Astrocyte (in vitro differentiated cells and primary cell): ENCODE data around the gene ASAP2. TPM values are rescaled to one million over a fixed set of nuclear protein-coding genes. Genes with fewer than 3 reads are reported as not detected.

Source experiments
- DNase-seq: peaks from one replicate; pipeline ENCODE4 v3.0.0-alpha.2; 2010; ENCODE audit warnings: low read depth
- FAIRE-seq: peaks from 2 replicates; lab custom pipeline; 2011; peaks lifted over from hg19 to GRCh38; lab: Jason Lieb, UNC
- H2AFZ ChIP-seq: 2 replicates; pipeline ENCODE4 v1.6.0; 2012; ENCODE audit warnings: low read depth, low read length, inconsistent platforms
- H3K27ac ChIP-seq: 2 replicates; pipeline ENCODE4 v1.5.1; 2011; ENCODE audit warnings: low read depth, low read length, inconsistent platforms
- H3K27me3 ChIP-seq: 2 replicates; pipeline ENCODE4 v1.6.0; 2011; ENCODE audit warnings: low read length, inconsistent platforms; ENCODE audit not compliant: insufficient read depth
- H3K36me3 ChIP-seq: 2 replicates; pipeline ENCODE4 v1.5.1; 2011; ENCODE audit warnings: low read length, inconsistent platforms; ENCODE audit not compliant: insufficient read depth
- H3K4me1 ChIP-seq: 2 replicates; pipeline ENCODE4 v1.5.1; 2011; ENCODE audit warnings: low read length, inconsistent platforms; ENCODE audit not compliant: insufficient read depth
- H3K4me2 ChIP-seq: 2 replicates; pipeline ENCODE4 v1.6.0; 2012; ENCODE audit warnings: low read length, inconsistent platforms
- H3K4me3 ChIP-seq: 2 replicates; pipeline ENCODE4 v1.5.1; 2011; ENCODE audit warnings: low read depth, mild to moderate bottlenecking, low read length, inconsistent platforms; ENCODE audit not compliant: insufficient read depth
- H3K79me2 ChIP-seq: 2 replicates; pipeline ENCODE4 v1.6.0; 2012; ENCODE audit warnings: mild to moderate bottlenecking, low read length, inconsistent platforms; ENCODE audit not compliant: insufficient read depth
- H3K9ac ChIP-seq: 2 replicates; pipeline ENCODE4 v1.6.0; 2012; ENCODE audit warnings: mild to moderate bottlenecking, low read length, inconsistent platforms
- H3K9me3 ChIP-seq: 2 replicates; pipeline ENCODE4 v1.5.1; 2012; ENCODE audit warnings: low read depth, mild to moderate bottlenecking, low read length, inconsistent platforms; ENCODE audit not compliant: insufficient read depth
- H4K20me1 ChIP-seq: 2 replicates; pipeline ENCODE4 v1.6.0; 2012; ENCODE audit warnings: low read length, inconsistent platforms; ENCODE audit not compliant: insufficient read depth
- H3K27ac Mint-ChIP-seq: one replicate; pipeline ENCODE4 v1.8.0; 2021; ENCODE audit warnings: mild to moderate bottlenecking, mixed read lengths; ENCODE audit not compliant: unreplicated experiment
- H3K27me3 Mint-ChIP-seq: one replicate; pipeline ENCODE4 v1.8.0; 2021; ENCODE audit warnings: low read depth, mixed read lengths; ENCODE audit not compliant: unreplicated experiment
- H3K36me3 Mint-ChIP-seq: one replicate; pipeline ENCODE4 v1.8.0; 2021; ENCODE audit warnings: low read depth, mixed read lengths; ENCODE audit not compliant: unreplicated experiment
- H3K4me1 Mint-ChIP-seq: one replicate; pipeline ENCODE4 v1.8.0; 2021; ENCODE audit warnings: low read depth, mixed read lengths; ENCODE audit not compliant: unreplicated experiment
- H3K4me3 Mint-ChIP-seq: one replicate; pipeline ENCODE4 v1.8.0; 2021; ENCODE audit warnings: mild to moderate bottlenecking, moderate library complexity, mixed read lengths; ENCODE audit not compliant: unreplicated experiment
- H3K9me3 Mint-ChIP-seq: one replicate; pipeline ENCODE4 v1.8.0; 2021; ENCODE audit warnings: mild to moderate bottlenecking, mixed read lengths; ENCODE audit not compliant: unreplicated experiment
- CTCF ChIP-seq: IDR thresholded peaks from 2 replicates; pipeline ENCODE4 v1.5.1; 2011; ENCODE audit warnings: low read depth, mild to moderate bottlenecking, inconsistent platforms, low read length, moderate library complexity; ENCODE audit not compliant: insufficient read depth
- EZH2 ChIP-seq: IDR thresholded peaks from 2 replicates; pipeline ENCODE4 v1.6.1; 2012; ENCODE audit warnings: mild to moderate bottlenecking, low read length, inconsistent platforms; ENCODE audit not compliant: insufficient read depth
- total RNA-seq: library from RNA; stranded (reverse); gene quantifications from 2 replicates; pipeline ENCODE4 v1.2.1, GENCODE V29; 2021

The ASAP2 gene
- total RNA-seq, 1 donor from 2014 or later: 62.6 TPM

GRCh38 chr2:9160732-9161131 is 45.9 kb upstream of the ASAP2 start:
- no peak for FAIRE-seq
- H3K36me3 ChIP-seq: no peaks in the 10 kb centered on the region

GRCh38 chr2:9162841-9163240 is 43.8 kb upstream of the ASAP2 start:
- Mint-ChIP-seq H3K27ac (no peak overlapping the region), H3K4me1 (peaks cover 14% of the 10 kb centered on the region), H3K36me3 (no peaks in the 10 kb centered on the region), H3K27me3 (no peaks in the 10 kb centered on the region), H3K9me3 (no peaks in the 10 kb centered on the region), H3K4me3 (no peak overlapping the region)
- Histone ChIP-seq H4K20me1 (no peaks in the 10 kb centered on the region), H3K4me3 (no peak overlapping the region), H3K4me1 (peaks cover 15% of the 10 kb centered on the region), H3K36me3 (no peaks in the 10 kb centered on the region), H2AFZ (no peak overlapping the region), H3K9ac (no peak overlapping the region), H3K4me2 (peak overlapping the region; percentile 27), H3K79me2 (no peaks in the 10 kb centered on the region), H3K27me3 (no peaks in the 10 kb centered on the region), H3K27ac (no peak overlapping the region), H3K9me3 (no peaks in the 10 kb centered on the region)
- DNase-seq (no peak), FAIRE-seq (no peak)
- TF ChIP-seq CTCF (no peak), EZH2 (no peak)

More at GRCh38 chr2:9160732-9161131, 45.9 kb upstream of the ASAP2 start:
- H3K27me3 ChIP-seq: no peaks in the 10 kb centered on the region
- peaks cover 15% of the 10 kb centered on the region for H3K4me1 ChIP-seq
- DNase-seq: no peak
- no peak overlapping the region for H3K4me3 ChIP-seq
- H3K9ac ChIP-seq: no peak overlapping the region
- no peaks in the 10 kb centered on the region for H3K9me3 Mint-ChIP-seq
- TF ChIP-seq CTCF: no peak
- no peak for TF ChIP-seq EZH2
- no peaks in the 10 kb centered on the region for H3K9me3 ChIP-seq
- H3K27ac ChIP-seq: no peak overlapping the region
- H3K4me2 ChIP-seq: no peak overlapping the region
- H3K4me3 Mint-ChIP-seq: no peak overlapping the region
- peaks cover 7% of the 10 kb centered on the region for H3K4me1 Mint-ChIP-seq
- H3K36me3 Mint-ChIP-seq: peaks cover 2% of the 10 kb centered on the region
- H3K27me3 Mint-ChIP-seq: peaks cover 5% of the 10 kb centered on the region
- H4K20me1 ChIP-seq: no peaks in the 10 kb centered on the region
- no peaks in the 10 kb centered on the region for H3K79me2 ChIP-seq
- H2AFZ ChIP-seq: no peak overlapping the region
- no peak overlapping the region for H3K27ac Mint-ChIP-seq

GRCh38 chr2:9163306-9164111 is 43.1 kb upstream of the ASAP2 start:
- Histone ChIP-seq H3K4me2 (peak overlapping the region; percentile 27), H3K9me3 (no peaks in the 10 kb centered on the region), H3K9ac (no peak overlapping the region), H3K4me3 (no peak overlapping the region), H2AFZ (no peak overlapping the region), H3K4me1 (peaks cover 15% of the 10 kb centered on the region), H3K27me3 (no peaks in the 10 kb centered on the region), H4K20me1 (no peaks in the 10 kb centered on the region), H3K36me3 (no peaks in the 10 kb centered on the region), H3K27ac (no peak overlapping the region), H3K79me2 (no peaks in the 10 kb centered on the region)
- Mint-ChIP-seq H3K9me3 (no peaks in the 10 kb centered on the region), H3K4me1 (peaks cover 19% of the 10 kb centered on the region), H3K36me3 (no peaks in the 10 kb centered on the region), H3K27me3 (no peaks in the 10 kb centered on the region), H3K4me3 (no peak overlapping the region), H3K27ac (no peak overlapping the region)
- TF ChIP-seq EZH2: no peak
- no peak for TF ChIP-seq CTCF
- peak; percentile 70 for DNase-seq
- FAIRE-seq: no peak
